ENCODE measurements around the gene RAB3GAP2.
A peak's percentile ranks its signal among the peaks of the same experiment; 100 is the strongest.
"Not testable (repeated sequence)": the region's sequence is repeated elsewhere in the genome, so short reads cannot be mapped to it uniquely, and the experiment has no call there.

The RAB3GAP2 gene

DNA sequence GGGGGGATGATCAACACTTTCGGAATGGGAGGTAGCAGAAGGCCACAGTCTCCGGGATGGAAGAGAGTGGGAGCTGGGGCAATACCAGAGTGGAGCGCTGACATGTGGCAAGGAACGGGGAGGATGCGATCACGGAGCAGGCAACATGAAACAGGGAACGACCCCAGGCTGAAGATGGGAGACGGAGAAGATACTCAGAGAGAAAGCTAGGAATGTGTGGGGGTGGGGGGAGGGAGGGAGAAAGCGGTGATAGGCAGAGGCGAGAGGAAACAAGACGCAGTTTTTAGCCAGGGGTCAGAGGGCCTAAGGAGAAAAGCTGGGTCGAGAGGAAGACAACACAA lies 577 bp downstream of the RAB3GAP2 start:
- Mint-ChIP-seq H3K4me3 (no peak overlapping the region), H3K27me3 (peaks cover 5% of the 10 kb centered on the region), H3K27ac (no peak overlapping the region), H3K36me3 (ENCODE audit: low read depth) (peaks cover 18% of the 10 kb centered on the region), H3K9me3 (no peaks in the 10 kb centered on the region), H3K4me1 (ENCODE audit: low read depth) (peaks cover 23% of the 10 kb centered on the region)

DNA sequence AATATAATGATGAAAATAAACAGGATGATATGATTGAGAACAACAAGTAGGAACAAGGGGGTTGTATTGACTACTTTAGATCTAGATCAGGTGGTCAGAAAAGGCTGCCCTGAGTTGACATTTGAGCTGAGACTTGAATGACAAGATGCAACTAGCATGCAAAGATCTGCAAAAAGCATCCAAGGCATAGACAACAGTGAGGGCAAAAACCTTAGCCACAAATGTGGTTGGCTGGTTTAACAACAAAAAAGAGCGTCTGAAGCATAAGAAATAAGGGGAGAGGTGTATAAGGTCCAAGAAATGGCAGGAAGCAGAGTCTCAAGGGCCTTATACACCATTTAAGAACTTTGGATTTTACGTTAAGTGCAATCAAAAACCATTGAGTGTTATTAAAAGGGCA lies 3.2 kb downstream of the RAB3GAP2 start:
- H3K4me1 Mint-ChIP-seq (ENCODE audit: low read depth) = peaks cover 29% of the 10 kb centered on the region
- no peaks in the 10 kb centered on the region for H3K9me3 Mint-ChIP-seq
- H3K27me3 Mint-ChIP-seq = no peaks in the 10 kb centered on the region
- peak overlapping the region; percentile 35 for H3K4me3 Mint-ChIP-seq
- peaks cover 34% of the 10 kb centered on the region for H3K36me3 Mint-ChIP-seq (ENCODE audit: low read depth)
- H3K27ac Mint-ChIP-seq = no peak overlapping the region

DNA sequence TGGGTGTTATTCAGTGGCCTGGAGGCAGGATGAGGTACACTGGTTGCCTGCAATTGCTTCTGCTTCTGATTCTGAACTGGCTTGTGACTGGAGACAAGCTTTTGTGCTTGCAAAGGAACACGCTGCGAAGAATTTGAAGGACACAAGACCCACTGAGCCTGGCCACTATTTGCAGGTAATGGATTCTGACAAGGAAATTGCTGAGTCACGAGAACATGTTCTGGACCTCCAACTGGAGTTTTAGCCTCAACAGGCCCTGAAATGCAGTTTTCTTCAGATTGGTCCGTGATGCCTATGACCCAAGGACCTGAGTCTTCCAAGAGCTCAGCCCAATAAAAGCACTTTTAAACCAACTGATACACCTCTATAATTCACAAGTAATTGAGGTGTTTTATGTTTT lies 4.6 kb downstream of the RAB3GAP2 start:
- Mint-ChIP-seq H3K36me3 (ENCODE audit: low read depth) (peaks cover 48% of the 10 kb centered on the region), H3K4me1 (ENCODE audit: low read depth) (peaks cover 25% of the 10 kb centered on the region), H3K9me3 (no peaks in the 10 kb centered on the region), H3K4me3 (no peak overlapping the region), H3K27ac (no peak overlapping the region), H3K27me3 (no peaks in the 10 kb centered on the region)

DNA sequence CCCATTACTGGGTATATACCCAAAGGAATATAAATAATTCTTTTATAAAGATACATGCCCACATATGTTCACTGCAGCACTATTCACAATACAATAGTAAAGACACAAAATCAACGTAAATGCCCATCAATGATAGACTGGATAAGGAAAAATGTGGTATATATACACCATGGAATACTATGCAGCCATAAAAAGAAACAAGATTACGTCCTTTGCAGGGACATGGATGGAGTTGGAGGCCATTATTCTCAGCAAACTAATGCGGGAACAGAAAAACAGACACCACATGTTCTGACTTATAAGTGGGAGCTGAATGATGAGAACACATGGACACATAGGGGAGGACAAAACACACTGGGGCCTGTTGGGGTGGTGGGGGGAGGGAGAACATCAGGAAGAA lies 12.0 kb downstream of the RAB3GAP2 start:
- not testable (repeated sequence) for H3K4me3 Mint-ChIP-seq, H3K27ac Mint-ChIP-seq, H3K27me3 Mint-ChIP-seq
- Mint-ChIP-seq H3K4me1 (ENCODE audit: low read depth) (peaks cover 54% of the 10 kb centered on the region), H3K36me3 (ENCODE audit: low read depth) (peaks cover 85% of the 10 kb centered on the region), H3K9me3 (peaks cover 22% of the 10 kb centered on the region)

DNA sequence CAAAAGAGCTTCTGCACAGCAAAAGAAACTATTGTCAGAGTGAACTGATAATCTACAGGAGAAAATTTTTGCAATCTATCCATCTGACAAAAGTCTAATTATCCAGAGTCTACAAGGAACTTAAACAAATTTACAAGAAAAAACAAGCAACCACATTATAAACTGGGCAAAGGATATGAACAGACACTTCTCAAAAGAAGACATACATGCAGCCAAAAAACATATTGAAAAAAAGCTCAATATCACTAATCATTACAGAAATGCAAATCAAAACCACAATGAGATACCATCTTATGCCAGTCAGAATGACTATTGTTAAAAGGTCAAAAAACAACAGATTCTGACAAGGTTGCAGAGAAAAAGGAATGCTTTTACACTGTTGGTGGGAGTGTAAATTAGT lies 12.5 kb downstream of the RAB3GAP2 start:
- not testable (repeated sequence) for H3K4me3 Mint-ChIP-seq, H3K27me3 Mint-ChIP-seq, H3K27ac Mint-ChIP-seq
- Mint-ChIP-seq H3K9me3 (peaks cover 22% of the 10 kb centered on the region), H3K4me1 (ENCODE audit: low read depth) (peaks cover 55% of the 10 kb centered on the region), H3K36me3 (ENCODE audit: low read depth) (peaks cover 88% of the 10 kb centered on the region)

DNA sequence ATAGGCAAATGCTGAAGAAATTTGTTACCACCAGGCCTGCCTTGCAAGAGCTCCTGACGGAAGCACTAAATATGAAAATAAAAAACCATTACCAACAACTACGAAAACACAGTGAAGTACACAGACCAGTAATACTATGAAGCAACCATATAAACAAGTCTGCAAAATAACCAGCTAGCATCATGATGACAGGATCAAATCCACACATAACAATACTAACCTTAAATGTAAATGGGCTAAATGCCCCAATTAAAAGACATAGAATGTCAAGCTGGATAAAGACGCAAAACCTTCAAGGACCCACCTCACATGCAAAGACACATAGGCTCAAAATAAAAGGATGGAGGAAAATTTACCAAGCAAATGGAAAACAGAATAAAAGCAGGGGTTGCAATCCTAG lies 16.1 kb downstream of the RAB3GAP2 start:
- not testable (repeated sequence) for H3K4me3 Mint-ChIP-seq, H3K27ac Mint-ChIP-seq, H3K27me3 Mint-ChIP-seq
- Mint-ChIP-seq H3K9me3 (peaks cover 22% of the 10 kb centered on the region), H3K36me3 (ENCODE audit: low read depth) (peaks cover 95% of the 10 kb centered on the region), H3K4me1 (ENCODE audit: low read depth) (peaks cover 55% of the 10 kb centered on the region)

DNA sequence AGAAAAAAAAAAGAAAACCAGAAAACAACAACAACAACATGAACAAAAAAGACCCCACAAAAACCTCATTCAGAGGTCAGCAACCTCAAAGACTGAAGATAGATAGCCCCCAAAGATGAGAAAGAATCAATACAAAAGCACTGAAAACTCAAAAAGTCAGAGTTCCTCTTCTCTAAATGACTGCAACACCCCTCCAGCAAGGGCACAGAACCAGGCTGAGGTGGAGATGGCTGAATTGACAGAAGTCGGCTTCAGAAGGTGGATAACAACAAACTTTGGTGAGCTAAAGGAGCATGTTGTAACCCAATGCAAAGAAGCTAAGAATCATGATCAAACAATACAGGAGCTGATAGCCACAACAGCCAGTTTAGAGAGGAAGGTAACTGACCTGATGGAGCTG lies 17.0 kb downstream of the RAB3GAP2 start:
- Mint-ChIP-seq H3K27ac (no peak overlapping the region), H3K4me3 (no peak overlapping the region), H3K36me3 (ENCODE audit: low read depth) (peaks cover 97% of the 10 kb centered on the region), H3K27me3 (no peaks in the 10 kb centered on the region), H3K9me3 (peaks cover 25% of the 10 kb centered on the region), H3K4me1 (ENCODE audit: low read depth) (peaks cover 50% of the 10 kb centered on the region)

DNA sequence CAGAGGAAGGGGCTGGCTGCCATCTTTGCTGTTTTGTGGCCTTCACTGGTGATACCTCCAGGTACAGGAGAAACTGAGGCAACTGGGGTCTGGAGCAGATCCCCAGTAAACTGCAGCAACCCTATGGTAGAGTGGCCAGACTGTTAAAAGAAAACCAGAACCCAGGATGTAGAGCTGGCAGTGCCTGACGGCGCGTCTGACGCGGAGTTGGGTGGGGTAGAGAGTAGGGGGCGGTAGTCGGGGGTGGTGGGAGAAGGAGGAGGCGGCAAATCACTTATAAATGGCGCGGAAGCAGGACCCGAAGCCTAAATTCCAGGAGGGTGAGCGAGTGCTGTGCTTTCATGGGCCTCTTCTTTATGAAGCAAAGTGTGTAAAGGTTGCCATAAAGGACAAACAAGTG lies 19.0 kb downstream of the RAB3GAP2 start:
- Mint-ChIP-seq H3K9me3 (peaks cover 32% of the 10 kb centered on the region), H3K36me3 (ENCODE audit: low read depth) (peaks cover 97% of the 10 kb centered on the region), H3K4me1 (ENCODE audit: low read depth) (peaks cover 31% of the 10 kb centered on the region)
- H3K27me3 Mint-ChIP-seq, H3K4me3 Mint-ChIP-seq, H3K27ac Mint-ChIP-seq: not testable (repeated sequence)

DNA sequence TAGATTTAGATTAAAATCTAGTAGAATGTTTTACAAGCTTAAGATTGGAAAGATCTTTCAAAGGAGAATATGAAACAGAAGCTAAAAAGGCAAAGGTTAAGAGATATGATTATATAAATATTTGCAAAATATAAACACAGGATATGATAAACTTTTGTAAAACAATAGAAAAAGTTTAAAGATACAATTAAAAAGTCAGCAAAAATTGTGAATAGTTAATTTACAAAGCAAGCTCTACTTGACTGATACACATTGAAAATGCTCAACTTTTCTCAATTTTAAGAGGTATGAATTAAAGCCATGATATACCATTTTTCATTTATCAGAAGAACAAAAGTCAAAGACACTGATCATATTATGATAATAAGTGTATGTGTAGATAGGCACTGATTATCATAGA lies 21.0 kb downstream of the RAB3GAP2 start:
- no peak overlapping the region for H3K4me3 Mint-ChIP-seq
- no peak overlapping the region for H3K27ac Mint-ChIP-seq
- no peaks in the 10 kb centered on the region for H3K27me3 Mint-ChIP-seq
- H3K36me3 Mint-ChIP-seq (ENCODE audit: low read depth) = peaks cover 93% of the 10 kb centered on the region
- peaks cover 11% of the 10 kb centered on the region for H3K4me1 Mint-ChIP-seq (ENCODE audit: low read depth)
- H3K9me3 Mint-ChIP-seq = peaks cover 33% of the 10 kb centered on the region

DNA sequence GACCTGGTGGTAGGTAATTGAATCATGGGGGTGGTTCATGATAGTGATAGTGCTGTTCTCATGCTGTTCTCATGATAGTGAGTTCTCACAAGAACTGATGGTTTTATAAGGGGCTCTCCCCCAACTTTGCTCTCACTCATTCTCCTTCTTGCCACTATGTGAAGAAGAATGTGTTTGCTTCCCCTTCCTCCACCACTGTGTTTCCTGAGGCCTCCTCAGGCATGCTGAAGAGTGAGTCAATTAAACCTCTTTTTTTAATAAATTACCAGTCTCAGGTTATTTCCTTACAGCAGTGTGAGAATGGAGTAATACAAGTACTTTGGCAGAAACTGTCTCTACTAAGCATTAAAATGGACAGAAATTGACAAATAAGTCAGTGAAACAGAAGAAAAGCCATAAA lies 21.6 kb downstream of the RAB3GAP2 start:
- peaks cover 9% of the 10 kb centered on the region for H3K4me1 Mint-ChIP-seq (ENCODE audit: low read depth)
- H3K36me3 Mint-ChIP-seq (ENCODE audit: low read depth) = peaks cover 93% of the 10 kb centered on the region
- H3K4me3 Mint-ChIP-seq = no peak overlapping the region
- no peak overlapping the region for H3K27ac Mint-ChIP-seq
- H3K9me3 Mint-ChIP-seq = peaks cover 33% of the 10 kb centered on the region
- no peaks in the 10 kb centered on the region for H3K27me3 Mint-ChIP-seq

DNA sequence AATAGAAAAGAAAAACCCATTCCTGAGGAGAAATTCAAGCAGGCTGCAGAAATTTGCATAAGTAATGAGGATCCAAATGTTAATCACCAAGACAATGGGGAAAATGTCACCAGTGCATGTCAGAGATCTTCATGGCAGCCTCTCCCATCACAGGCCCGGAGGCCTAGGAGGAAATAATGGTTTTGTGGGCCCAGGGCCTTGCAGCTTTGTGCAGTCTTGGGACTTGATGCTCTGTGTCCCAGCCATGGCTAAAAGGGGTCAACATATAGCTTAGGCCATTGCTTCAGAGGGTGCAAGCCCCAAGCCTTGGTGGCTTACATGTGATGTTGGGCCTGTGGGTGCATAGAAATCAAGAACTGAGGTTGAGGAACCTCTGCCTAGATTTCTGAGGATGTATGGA lies 22.7 kb downstream of the RAB3GAP2 start:
- H3K36me3 Mint-ChIP-seq (ENCODE audit: low read depth) = peaks cover 89% of the 10 kb centered on the region
- peaks cover 33% of the 10 kb centered on the region for H3K9me3 Mint-ChIP-seq
- H3K27me3 Mint-ChIP-seq = no peaks in the 10 kb centered on the region
- no peak overlapping the region for H3K4me3 Mint-ChIP-seq
- H3K27ac Mint-ChIP-seq = no peak overlapping the region
- peaks cover 6% of the 10 kb centered on the region for H3K4me1 Mint-ChIP-seq (ENCODE audit: low read depth)

DNA sequence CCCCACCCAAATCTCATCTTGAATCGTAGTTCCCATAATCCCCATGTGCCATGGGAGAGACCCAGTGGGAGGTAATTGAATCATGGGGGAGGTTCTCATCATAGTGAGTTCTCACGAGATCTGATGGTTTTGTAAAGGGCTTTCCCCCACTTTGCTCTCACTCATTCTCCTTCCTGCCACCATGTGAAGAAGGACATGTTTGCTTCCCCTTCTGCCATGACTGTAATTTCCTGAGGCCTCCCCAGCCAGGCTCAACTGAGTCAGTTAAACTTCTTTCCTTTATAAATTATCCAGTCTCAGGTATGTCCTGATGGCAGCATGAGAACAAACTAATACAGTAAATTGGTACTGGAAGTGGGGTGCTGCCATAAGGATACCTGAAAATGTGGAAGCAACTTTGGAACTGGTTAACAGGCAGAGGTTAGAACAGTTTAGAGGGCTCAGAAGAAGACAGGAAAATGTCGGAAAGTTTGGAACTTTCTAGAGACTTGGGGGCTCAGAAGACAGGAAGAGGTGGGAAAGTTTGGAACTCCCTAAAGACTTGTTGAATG lies 23.5 kb downstream of the RAB3GAP2 start:
- peaks cover 89% of the 10 kb centered on the region for H3K36me3 Mint-ChIP-seq (ENCODE audit: low read depth)
- peaks cover 38% of the 10 kb centered on the region for H3K9me3 Mint-ChIP-seq
- not testable (repeated sequence) for H3K27me3 Mint-ChIP-seq, H3K27ac Mint-ChIP-seq, H3K4me3 Mint-ChIP-seq
- peaks cover 14% of the 10 kb centered on the region for H3K4me1 Mint-ChIP-seq (ENCODE audit: low read depth)

DNA sequence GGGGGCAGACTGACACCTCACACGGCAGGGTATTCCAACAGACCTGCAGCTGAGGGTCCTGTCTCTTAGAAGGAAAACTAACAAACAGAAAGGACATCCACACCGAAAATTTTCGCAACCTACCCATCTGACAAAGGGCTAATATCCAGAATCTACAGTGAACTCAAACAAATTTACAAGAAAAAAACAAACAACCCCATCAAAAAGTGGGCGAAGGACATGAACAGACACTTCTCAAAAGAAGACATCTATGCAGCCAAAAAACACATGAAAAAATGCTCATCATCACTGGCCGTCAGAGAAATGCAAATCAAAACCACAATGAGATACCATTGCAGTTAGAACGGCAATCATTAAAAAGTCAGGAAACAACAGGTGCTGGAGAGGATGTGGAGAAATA lies 26.4 kb downstream of the RAB3GAP2 start:
- H3K4me3 Mint-ChIP-seq, H3K27me3 Mint-ChIP-seq, H3K27ac Mint-ChIP-seq: not testable (repeated sequence)
- Mint-ChIP-seq H3K9me3 (peaks cover 33% of the 10 kb centered on the region), H3K4me1 (ENCODE audit: low read depth) (peaks cover 37% of the 10 kb centered on the region), H3K36me3 (ENCODE audit: low read depth) (peaks cover 75% of the 10 kb centered on the region)

DNA sequence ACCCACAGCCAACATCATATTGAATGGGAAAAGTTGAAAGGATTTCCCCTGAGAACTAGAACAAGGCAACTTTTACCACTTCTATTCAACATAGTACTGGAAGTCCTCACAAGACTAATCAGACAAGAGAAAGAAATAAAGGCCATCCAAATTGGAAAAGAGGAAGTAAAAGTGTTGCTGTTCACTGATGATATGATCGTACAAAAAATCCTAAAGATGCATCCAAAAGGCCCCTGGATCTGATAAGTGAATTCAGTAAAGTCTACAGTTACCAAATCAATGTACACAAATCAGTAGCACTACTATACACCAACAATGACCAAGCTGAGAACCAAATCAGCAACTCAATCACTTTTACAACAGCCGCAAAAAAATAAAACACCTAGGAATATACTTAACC lies 28.3 kb downstream of the RAB3GAP2 start:
- H3K27ac Mint-ChIP-seq = no peak overlapping the region
- peaks cover 20% of the 10 kb centered on the region for H3K9me3 Mint-ChIP-seq
- peaks cover 66% of the 10 kb centered on the region for H3K36me3 Mint-ChIP-seq (ENCODE audit: low read depth)
- no peaks in the 10 kb centered on the region for H3K27me3 Mint-ChIP-seq
- peaks cover 51% of the 10 kb centered on the region for H3K4me1 Mint-ChIP-seq (ENCODE audit: low read depth)
- no peak overlapping the region for H3K4me3 Mint-ChIP-seq

DNA sequence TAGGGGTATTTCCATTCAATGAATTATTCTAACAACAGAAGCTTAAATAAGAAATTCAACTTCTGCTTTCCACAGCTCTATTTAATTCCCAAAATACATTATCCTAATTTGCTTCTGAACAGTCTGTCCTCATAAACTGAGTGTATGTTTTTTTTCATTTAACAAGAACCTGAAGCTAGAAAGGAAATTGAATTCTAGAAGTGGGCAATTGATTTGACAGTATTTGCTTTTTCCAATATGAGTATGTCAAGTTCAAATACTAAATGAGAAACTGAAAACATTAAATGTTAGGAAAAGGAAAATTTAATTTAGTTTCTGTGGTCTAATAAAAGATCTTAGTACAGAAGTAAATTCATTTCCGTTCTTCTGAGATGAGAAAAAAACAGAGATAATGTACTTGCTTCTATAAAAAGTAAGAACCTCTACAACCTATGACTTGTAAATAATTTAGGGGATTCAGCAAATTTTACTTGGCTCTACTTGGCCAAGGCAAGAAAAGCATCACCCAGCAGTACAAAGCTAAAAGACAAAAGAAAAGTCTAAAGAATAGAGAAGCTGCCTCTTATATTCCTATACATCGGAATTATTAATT lies 31.1 kb downstream of the RAB3GAP2 start:
- Mint-ChIP-seq H3K27ac (peak overlapping the region; percentile 55), H3K27me3 (no peaks in the 10 kb centered on the region), H3K4me3 (no peak overlapping the region), H3K36me3 (ENCODE audit: low read depth) (peaks cover 50% of the 10 kb centered on the region), H3K4me1 (ENCODE audit: low read depth) (peaks cover 54% of the 10 kb centered on the region), H3K9me3 (peaks cover 6% of the 10 kb centered on the region)

DNA sequence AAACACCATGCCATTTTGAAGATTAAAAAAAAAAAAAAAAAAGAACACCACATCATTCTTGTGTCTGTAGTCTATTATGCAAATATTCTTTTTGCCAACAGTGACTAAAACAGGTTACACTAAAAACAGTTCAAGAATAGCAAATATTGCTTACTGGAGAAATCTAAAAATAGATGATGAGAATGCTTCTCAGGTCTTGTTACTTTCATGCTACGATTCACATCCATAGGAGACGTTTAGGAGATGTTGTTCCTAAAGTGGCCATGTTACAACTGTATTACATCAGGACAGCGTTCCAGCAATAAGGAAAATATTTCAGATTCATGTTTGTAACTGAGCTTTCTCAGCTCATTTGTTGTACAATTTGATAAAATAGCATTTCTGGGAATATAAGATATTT lies 32.3 kb downstream of the RAB3GAP2 start:
- peaks cover 43% of the 10 kb centered on the region for H3K36me3 Mint-ChIP-seq (ENCODE audit: low read depth)
- peaks cover 6% of the 10 kb centered on the region for H3K9me3 Mint-ChIP-seq
- no peak overlapping the region for H3K4me3 Mint-ChIP-seq
- no peak overlapping the region for H3K27ac Mint-ChIP-seq
- no peaks in the 10 kb centered on the region for H3K27me3 Mint-ChIP-seq
- peaks cover 56% of the 10 kb centered on the region for H3K4me1 Mint-ChIP-seq (ENCODE audit: low read depth)

Data from stimulated activated naive CD8-positive, alpha-beta T cell treated with anti-CD3 and anti-CD28 coated beads, Interleukin-15, Interleukin-2, amounts not matched to agents 100 ng/mL and 50 ng/mL, for 24 hours (primary cell).